HEK293 (cell line): ENCODE results near the gene C1orf21.

Experiments
- CTCF ChIA-PET: fragments of 350-600 bp; formaldehyde crosslinking; extraction: SDS; loops from one replicate; lab custom pipeline; 2021; ENCODE audit warnings: antibody characterized with exemption; lab: Yijun Ruan, JAX
- POLR2A ChIA-PET: fragments of 300-600 bp; formaldehyde crosslinking; extraction: SDS; loops from one replicate; lab custom pipeline; 2020; ENCODE audit warnings: antibody characterized with exemption, inconsistent platforms; lab: Yijun Ruan, JAX
- H3K27ac ChIP-seq: fragments of 200-500 bp; sonication (Bioruptor generic); 2 replicates; pipeline ENCODE4 v1.5.1; 2014; ENCODE audit warnings: low read depth, low read length, control low read depth, inconsistent platforms; ENCODE audit errors: extremely low read depth
- H3K36me3 ChIP-seq, 2 experiments: fragments of 200-500 bp in 1 of 2; sonication (Bioruptor generic) in 1 of 2; 1 replicate in 1 of 2; 2 replicates in 1 of 2; pipeline ENCODE4 v1.5.1; 2014 to 2017; ENCODE audit warnings: inconsistent platforms in 2 of 2, low read length in 2 of 2; ENCODE audit not compliant: control insufficient read depth in 2 of 2, insufficient read depth in 1 of 2
- H3K4me1 ChIP-seq: fragments of 200-500 bp; sonication (Bioruptor generic); 2 replicates; pipeline ENCODE4 v1.5.1; 2014; ENCODE audit warnings: mild to moderate bottlenecking, low read length, inconsistent platforms; ENCODE audit not compliant: control insufficient read depth, insufficient read depth
- H3K4me3 ChIP-seq: 2 replicates; pipeline ENCODE4 v1.5.1; 2011; ENCODE audit warnings: low read depth, mild to moderate bottlenecking, control low read depth, low read length, moderate library complexity
- H3K9me3 ChIP-seq: fragments of 200-500 bp; sonication (Bioruptor generic); 2 replicates; pipeline ENCODE4 v1.5.1; 2014; ENCODE audit warnings: low read depth, low read length, inconsistent platforms; ENCODE audit not compliant: control insufficient read depth, insufficient read depth
- BCL11B ChIP-seq: fragments of 450-650 bp; formaldehyde crosslinking; IDR thresholded peaks from 2 replicates; pipeline ENCODE4 v1.5.1; 2016; ENCODE audit warnings: low read depth, missing biosample characterization, missing genetic modification characterization
- KLF16 ChIP-seq: fragments of 450-650 bp; formaldehyde crosslinking; IDR thresholded peaks from 2 replicates; pipeline ENCODE4 v1.5.1; 2017; ENCODE audit warnings: missing biosample characterization, missing genetic modification characterization
- MZF1 ChIP-seq: fragments of 450-650 bp; formaldehyde crosslinking; IDR thresholded peaks from 2 replicates; pipeline ENCODE4 v1.5.1; 2017; ENCODE audit warnings: missing biosample characterization, missing genetic modification characterization, borderline replicate concordance
- SALL2 ChIP-seq: fragments of 450-650 bp; formaldehyde crosslinking; IDR thresholded peaks from 2 replicates; pipeline ENCODE4 v1.5.0; 2017; ENCODE audit warnings: missing biosample characterization, mild to moderate bottlenecking, missing genetic modification characterization, borderline replicate concordance
- ZBTB26 ChIP-seq: fragments of 450-650 bp; formaldehyde crosslinking; optimal IDR thresholded peaks from 2 replicates; pipeline ENCODE3; 2016; ENCODE audit warnings: missing biosample characterization, mild to moderate bottlenecking, missing genetic modification characterization
- ZBTB49 ChIP-seq: fragments of 450-650 bp; formaldehyde crosslinking; IDR thresholded peaks from 2 replicates; pipeline ENCODE4 v1.5.1; 2016; ENCODE audit warnings: missing biosample characterization, missing genetic modification characterization, low read depth
- ZBTB6 ChIP-seq: fragments of 450-650 bp; formaldehyde crosslinking; IDR thresholded peaks from 2 replicates; pipeline ENCODE4 v1.5.1; 2017; ENCODE audit warnings: missing biosample characterization, missing genetic modification characterization
- ZNF114 ChIP-seq: fragments of 450-650 bp; formaldehyde crosslinking; IDR thresholded peaks from 2 replicates; pipeline ENCODE4 v1.5.0; 2017; ENCODE audit warnings: missing biosample characterization, missing genetic modification characterization
- ZNF19 ChIP-seq: fragments of 450-650 bp; formaldehyde crosslinking; IDR thresholded peaks from 2 replicates; pipeline ENCODE4; 2016; ENCODE audit warnings: missing biosample characterization, missing genetic modification characterization, low read depth
- ZNF239 ChIP-seq: fragments of 450-650 bp; formaldehyde crosslinking; IDR thresholded peaks from 2 replicates; pipeline ENCODE4 v1.5.1; 2016; ENCODE audit warnings: missing biosample characterization, missing genetic modification characterization
- ZNF274 ChIP-seq, 2 experiments: fragments of 200-500 bp in 1 of 2; fragments of 450-650 bp in 1 of 2; sonication (Bioruptor generic) in 1 of 2; formaldehyde crosslinking in 1 of 2; IDR thresholded peaks; 2 replicates each; pipeline versions ENCODE4 v1.5.1 to v1.6.1; 2014 to 2016; ENCODE audit warnings: borderline replicate concordance in 1 of 2, inconsistent platforms in 1 of 2, low read length in 1 of 2, missing biosample characterization in 1 of 2, missing genetic modification characterization in 1 of 2
- ZNF280D ChIP-seq: fragments of 450-650 bp; formaldehyde crosslinking; IDR thresholded peaks from 2 replicates; pipeline ENCODE4 v1.5.1; 2016; ENCODE audit warnings: missing biosample characterization, missing genetic modification characterization
- ZNF366 ChIP-seq: fragments of 450-650 bp; formaldehyde crosslinking; conservative IDR thresholded peaks from 2 replicates; pipeline ENCODE4 v1.5.1; 2016; ENCODE audit warnings: missing biosample characterization, missing genetic modification characterization
- ZNF391 ChIP-seq: fragments of 450-650 bp; formaldehyde crosslinking; IDR thresholded peaks from 2 replicates; pipeline ENCODE4 v1.5.1; 2016; ENCODE audit warnings: low read depth, missing biosample characterization, missing genetic modification characterization, borderline replicate concordance
- ZNF394 ChIP-seq: fragments of 450-650 bp; formaldehyde crosslinking; IDR thresholded peaks from 2 replicates; pipeline ENCODE4 v1.5.1; 2016; ENCODE audit warnings: missing biosample characterization, missing genetic modification characterization, mild to moderate bottlenecking, moderate library complexity, borderline replicate concordance
- ZNF416 ChIP-seq: fragments of 450-650 bp; formaldehyde crosslinking; IDR thresholded peaks from 2 replicates; pipeline ENCODE4 v1.5.1; 2016; ENCODE audit warnings: missing biosample characterization, missing genetic modification characterization
- ZNF514 ChIP-seq: fragments of 450-650 bp; formaldehyde crosslinking; IDR thresholded peaks from 2 replicates; pipeline ENCODE4 v1.5.1; 2016; ENCODE audit warnings: missing biosample characterization, missing genetic modification characterization
- ZNF544 ChIP-seq: fragments of 450-650 bp; formaldehyde crosslinking; IDR thresholded peaks from 2 replicates; pipeline ENCODE4 v1.5.0; 2017; ENCODE audit warnings: missing biosample characterization, missing genetic modification characterization
- ZNF549 ChIP-seq: fragments of 450-650 bp; IDR thresholded peaks from 2 replicates; pipeline ENCODE4 v1.5.1; 2018; ENCODE audit warnings: missing biosample characterization, missing genetic modification characterization, mild to moderate bottlenecking, inconsistent platforms, moderate library complexity
- ZNF560 ChIP-seq: fragments of 450-650 bp; formaldehyde crosslinking; IDR thresholded peaks from 2 replicates; pipeline ENCODE4 v1.5.1; 2017; ENCODE audit warnings: missing biosample characterization, missing genetic modification characterization, borderline replicate concordance
- ZNF610 ChIP-seq: fragments of 450-650 bp; formaldehyde crosslinking; IDR thresholded peaks from 2 replicates; pipeline ENCODE4 v1.5.1; 2016; ENCODE audit warnings: missing biosample characterization, missing genetic modification characterization, borderline replicate concordance
- ZNF777 ChIP-seq: fragments of 450-650 bp; formaldehyde crosslinking; IDR thresholded peaks from 2 replicates; pipeline ENCODE4 v1.5.1; 2017; ENCODE audit warnings: missing biosample characterization, missing genetic modification characterization, borderline replicate concordance
- ZSCAN4 ChIP-seq: fragments of 450-650 bp; formaldehyde crosslinking; IDR thresholded peaks from 2 replicates; pipeline ENCODE4 v1.5.1; 2017; ENCODE audit warnings: missing biosample characterization, missing genetic modification characterization
- ZSCAN5A ChIP-seq: fragments of 450-650 bp; formaldehyde crosslinking; IDR thresholded peaks from 2 replicates; pipeline ENCODE4 v1.5.1; 2016; ENCODE audit warnings: missing biosample characterization, missing genetic modification characterization

The C1orf21 gene

GRCh38 chr1:184509105-184509504 lies 122.3 kb downstream of the C1orf21 start:
- no peaks in the 10 kb centered on the region; a peak in 1 of 3 replicates for H3K36me3 ChIP-seq
- H3K27ac ChIP-seq, result no peak overlapping the region
- TF ChIP-seq SALL2 (tag by site-specific recombination), result no peak
- no peak for TF ChIP-seq ZNF239 (tag by site-specific recombination)
- TF ChIP-seq MZF1 (tag by site-specific recombination), result no peak
- TF ChIP-seq ZNF114, result no peak
- TF ChIP-seq ZNF549 (tag by site-specific recombination), result no peak
- TF ChIP-seq ZNF777 (tag by site-specific recombination), result no peak
- TF ChIP-seq ZNF560 (tag by site-specific recombination), result no peak
- TF ChIP-seq KLF16 (tag by site-specific recombination), result no peak
- H3K4me3 ChIP-seq, result no peak overlapping the region
- no peaks in the 10 kb centered on the region for H3K9me3 ChIP-seq
- H3K4me1 ChIP-seq, result peaks cover 7% of the 10 kb centered on the region; the same call in 1 of the 2 replicates
- ChIA-PET POLR2A (no interaction called here), CTCF (interaction anchor here (0.9 kb wide), 1 partner anchor 155 kb away, joined by 3 read pairs; no protein-coding TSS in a partner anchor)

GRCh38 chr1:184510110-184510509 lies 123.3 kb downstream of the C1orf21 start:
- Histone ChIP-seq H3K4me3 (no peak overlapping the region), H3K36me3 (no peaks in the 10 kb centered on the region; a peak in 1 of 3 replicates), H3K27ac (no peak overlapping the region), H3K4me1 (peaks cover 7% of the 10 kb centered on the region; the same call in 1 of the 2 replicates), H3K9me3 (no peaks in the 10 kb centered on the region)
- POLR2A ChIA-PET, result no interaction called here
- CTCF ChIA-PET, result interaction anchor here (0.6 kb wide), 1 partner anchor 119 kb away, joined by 3 read pairs; no protein-coding TSS in a partner anchor
- TF ChIP-seq ZNF366 (tag by site-specific recombination) (no peak), ZNF391 (no peak), ZNF416 (no peak), ZBTB6 (tag by site-specific recombination) (no peak), ZNF114 (no peak), ZNF514 (tag by site-specific recombination) (no peak), ZBTB49 (tag by site-specific recombination) (no peak), ZSCAN5A (tag by site-specific recombination) (no peak), ZBTB26 (tag by site-specific recombination) (no peak), ZNF394 (tag by site-specific recombination) (no peak), BCL11B (tag by site-specific recombination) (no peak), ZNF19 (tag by site-specific recombination) (no peak), ZNF544 (tag by site-specific recombination) (no peak), ZNF280D (tag by site-specific recombination) (no peak), ZSCAN4 (tag by site-specific recombination) (no peak), ZNF610 (tag by site-specific recombination) (no peak), ZNF274 (IDR thresholded peaks at IDR 0.05; ENCODE audit: low read length) (no peak), ZNF274 (tag by site-specific recombination; IDR thresholded peaks at IDR 0.05; ENCODE audit: borderline replicate concordance) (no peak)
